ENCODE measurements around the gene OASL. TPM values are rescaled to one million over a fixed set of nuclear protein-coding genes. Genes with fewer than 3 reads are reported as not detected.

Gene OASL
- total and polyA plus RNA-seq, 2 of the 4 experiments (the other 2 are of a cell fraction), result under 0.01 to 0.05 TPM

DNA sequence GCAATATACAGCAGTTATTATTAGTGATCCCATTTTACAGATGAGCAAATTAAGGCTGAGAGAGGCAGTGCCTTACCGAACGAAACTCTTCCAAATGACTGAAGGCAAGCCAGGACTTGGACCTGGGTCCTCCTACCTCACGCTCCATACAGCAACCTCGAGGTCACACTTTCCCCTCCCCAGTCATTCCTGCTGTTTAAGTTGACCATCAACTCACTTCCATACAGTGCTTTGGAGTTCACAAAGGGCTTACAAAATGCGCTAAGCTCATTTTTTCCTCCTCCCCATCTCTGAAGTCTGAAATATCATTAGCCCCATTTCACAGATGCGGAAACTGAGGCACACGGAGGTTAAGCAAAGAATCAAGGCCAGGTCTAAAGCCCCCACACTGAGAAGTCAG is 56.4 kb downstream of the OASL start:
- DNase-seq (no peak), ATAC-seq (ENCODE audit: low read depth) (no peak)
- Histone ChIP-seq H3K9ac (ENCODE audit: low read depth, low read length) (no peak overlapping the region), H2AK9ac (replicated peaks; ENCODE audit: low read depth, low read length, poor library complexity) (no peak overlapping the region), H3K27ac (ENCODE audit: insufficient read depth, low read length) (no peak overlapping the region), H3K36me3 (ENCODE audit: control insufficient read depth, insufficient read depth, low read length) (no peaks in the 10 kb centered on the region), H3K9me1 (ENCODE audit: insufficient read depth, low read length) (no peaks in the 10 kb centered on the region), H2AFZ (replicated peaks; ENCODE audit: low read length, poor library complexity) (no peak overlapping the region), H3K27me3 (ENCODE audit: control insufficient read depth, insufficient read depth, low read length) (peaks cover 13% of the 10 kb centered on the region), H3K56ac (ENCODE audit: extremely low read depth, insufficient read depth, low read length) (no peak overlapping the region), H3K18ac (ENCODE audit: low read depth, low read length) (no peak overlapping the region), H4K91ac (ENCODE audit: insufficient read depth, low read depth, low read length) (no peak overlapping the region), H2AK5ac (ENCODE audit: low read depth, low read length) (no peak overlapping the region), H2BK20ac (ENCODE audit: low read depth, low read length) (no peak overlapping the region), H3K4me2 (ENCODE audit: low read depth, low read length) (no peak overlapping the region), H3K4me1 (ENCODE audit: control insufficient read depth, insufficient read depth, low read length) (no peaks in the 10 kb centered on the region), H4K20me1 (ENCODE audit: insufficient read depth, low read length) (no peaks in the 10 kb centered on the region), H3K79me1 (ENCODE audit: low read depth in 1 of 2, low read length in 2 of 2) (no peaks in the 10 kb centered on the region), H2BK120ac (ENCODE audit: low read depth, low read length) (no peak overlapping the region), H3K14ac (replicated peaks; ENCODE audit: low read depth, low read length) (no peak overlapping the region), H3K4me3 (ENCODE audit: insufficient read depth, low read depth, low read length) (no peak overlapping the region), H2BK15ac (ENCODE audit: low read depth, low read length) (no peak overlapping the region), H3K4ac (ENCODE audit: low read depth, low read length) (no peak overlapping the region), H4K5ac (ENCODE audit: low read depth, low read length) (no peak overlapping the region), H4K8ac (ENCODE audit: low read depth in 2 of 2, low read length in 2 of 2) (no peak overlapping the region), H3K9me3 (ENCODE audit: control insufficient read depth, insufficient read depth, low read length) (no peaks in the 10 kb centered on the region; the same call in 1 of the 2 replicates), H3K23ac (ENCODE audit: low read depth, low read length) (no peak overlapping the region), H2BK5ac (ENCODE audit: low read depth, low read length, poor library complexity, severe bottlenecking) (no peak overlapping the region)
- WGBS, 2 experiments (ENCODE audit: extremely low coverage in 2 of 2, insufficient read length in 1 of 2), result 79% methylated on average over 4 of the region's 7 CpGs; no CpG with 5 or more reads in 1 of the 2 experiments
- intact Hi-C loops (cut with micrococcal nuclease), result no loop called here
- ChIA-PET CTCF (interaction anchor here (1.6 kb wide), 1 partner anchor 11 kb away, joined by 5 read pairs; no protein-coding TSS in a partner anchor), POLR2A (ENCODE audit: unreplicated experiment) (no interaction called here)
- TF ChIP-seq, protein P1, sequence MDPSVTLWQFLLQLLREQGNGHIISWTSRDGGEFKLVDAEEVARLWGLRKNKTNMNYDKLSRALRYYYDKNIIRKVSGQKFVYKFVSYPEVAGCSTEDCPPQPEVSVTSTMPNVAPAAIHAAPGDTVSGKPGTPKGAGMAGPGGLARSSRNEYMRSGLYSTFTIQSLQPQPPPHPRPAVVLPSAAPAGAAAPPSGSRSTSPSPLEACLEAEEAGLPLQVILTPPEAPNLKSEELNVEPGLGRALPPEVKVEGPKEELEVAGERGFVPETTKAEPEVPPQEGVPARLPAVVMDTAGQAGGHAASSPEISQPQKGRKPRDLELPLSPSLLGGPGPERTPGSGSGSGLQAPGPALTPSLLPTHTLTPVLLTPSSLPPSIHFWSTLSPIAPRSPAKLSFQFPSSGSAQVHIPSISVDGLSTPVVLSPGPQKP (IDR thresholded peaks at IDR 0.05; ENCODE audit: borderline replicate concordance, low read depth, low read length), result no peak
- TF ChIP-seq MAZ (IDR thresholded peaks at IDR 0.05; ENCODE audit: borderline replicate concordance, low read depth, low read length) (no peak), RCOR1 (IDR thresholded peaks at IDR 0.05; ENCODE audit: insufficient replicate concordance, low read length) (no peak), CEBPB (IDR thresholded peaks at IDR 0.05; ENCODE audit: low read depth, low read length) (no peak), FOS (IDR thresholded peaks at IDR 0.05; ENCODE audit: low read depth, low read length) (no peak), USF2 (IDR thresholded peaks at IDR 0.05; ENCODE audit: low read depth, low read length) (no peak), MXI1 (IDR thresholded peaks at IDR 0.05; ENCODE audit: borderline replicate concordance, low read depth, low read length) (no peak), RAD21 (IDR thresholded peaks at IDR 0.05; ENCODE audit: low read length) (no peak), NFE2L2 (IDR thresholded peaks at IDR 0.05; ENCODE audit: low read depth, low read length) (no peak), BHLHE40 (IDR thresholded peaks at IDR 0.05; ENCODE audit: low read depth, low read length) (no peak)
- in situ Hi-C loops (cut with MboI; ENCODE audit: low sequenced_read_pairs), result no loop called here
- dilution Hi-C loops (cut with HindIII; ENCODE audit: low sequenced_read_pairs, unreplicated experiment), result no loop called here
- BruUV-seq (replicated peaks), result no TSS peak

Measured in IMR-90 (cell line).